Measurements from ENCODE around the gene CCDC9B.

CCDC9B gene

GRCh38 chr15:40354408-40355171 is 13.9 kb upstream of the CCDC9B start:
- Histone ChIP-seq H3K4me1 (ENCODE audit: control insufficient read depth, insufficient read depth, low read length) (peaks cover 25% of the 10 kb centered on the region), H3K27ac (ENCODE audit: insufficient read depth, low read depth, low read length, poor library complexity, severe bottlenecking) (no peak overlapping the region), H3K9me3 (ENCODE audit: control insufficient read depth, low read length) (no peaks in the 10 kb centered on the region), H3K36me3 (ENCODE audit: control insufficient read depth, insufficient read depth, low read length) (no peaks in the 10 kb centered on the region), H3K27me3 (ENCODE audit: control insufficient read depth, insufficient read depth, low read length, poor library complexity, severe bottlenecking) (peaks cover 24% of the 10 kb centered on the region), H3K4me3 (ENCODE audit: insufficient read depth, low read depth, low read length) (no peak overlapping the region)
- WGBS, 2 experiments = 33 to 36% methylated on average over 9 of the region's 9 CpGs

- peaks cover 15% of the 10 kb centered on the region for H3K27me3 ChIP-seq (ENCODE audit: control insufficient read depth, insufficient read depth, low read length, poor library complexity, severe bottlenecking)
- H3K36me3 ChIP-seq (ENCODE audit: control insufficient read depth, insufficient read depth, low read length) = no peaks in the 10 kb centered on the region
- H3K27ac ChIP-seq (ENCODE audit: insufficient read depth, low read depth, low read length, poor library complexity, severe bottlenecking) = no peak overlapping the region
- H3K4me1 ChIP-seq (ENCODE audit: control insufficient read depth, insufficient read depth, low read length) = peaks cover 21% of the 10 kb centered on the region
- H3K4me3 ChIP-seq (ENCODE audit: insufficient read depth, low read depth, low read length) = no peak overlapping the region
- H3K9me3 ChIP-seq (ENCODE audit: control insufficient read depth, low read length) = no peaks in the 10 kb centered on the region
- 91 to 95% methylated on average over 5 of the region's 5 CpGs for WGBS, 2 experiments
Measured at GRCh38 chr15:40353697-40354096, 13.0 kb upstream of the CCDC9B start.

- WGBS, 2 experiments = 89% methylated on average over 7 of the region's 7 CpGs
- Histone ChIP-seq H3K9me3 (ENCODE audit: control insufficient read depth, low read length) (no peaks in the 10 kb centered on the region), H3K36me3 (ENCODE audit: control insufficient read depth, insufficient read depth, low read length) (no peaks in the 10 kb centered on the region), H3K27me3 (ENCODE audit: control insufficient read depth, insufficient read depth, low read length, poor library complexity, severe bottlenecking) (peaks cover 9% of the 10 kb centered on the region), H3K4me1 (ENCODE audit: control insufficient read depth, insufficient read depth, low read length) (peaks cover 12% of the 10 kb centered on the region), H3K4me3 (ENCODE audit: insufficient read depth, low read depth, low read length) (no peak overlapping the region), H3K27ac (ENCODE audit: insufficient read depth, low read depth, low read length, poor library complexity, severe bottlenecking) (no peak overlapping the region)
Measured at GRCh38 chr15:40352281-40352901, 11.7 kb upstream of the CCDC9B start.

- no peaks in the 10 kb centered on the region for H3K27me3 ChIP-seq (ENCODE audit: control insufficient read depth, insufficient read depth, low read length, poor library complexity, severe bottlenecking)
- H3K4me1 ChIP-seq (ENCODE audit: control insufficient read depth, insufficient read depth, low read length) = peaks cover 6% of the 10 kb centered on the region
- H3K4me3 ChIP-seq (ENCODE audit: insufficient read depth, low read depth, low read length) = no peak overlapping the region
- H3K36me3 ChIP-seq (ENCODE audit: control insufficient read depth, insufficient read depth, low read length) = no peaks in the 10 kb centered on the region
- no peak overlapping the region for H3K27ac ChIP-seq (ENCODE audit: insufficient read depth, low read depth, low read length, poor library complexity, severe bottlenecking)
- WGBS, 2 experiments = 91 to 93% methylated on average over 5 of the region's 5 CpGs
- no peaks in the 10 kb centered on the region for H3K9me3 ChIP-seq (ENCODE audit: control insufficient read depth, low read length)
Measured at GRCh38 chr15:40349163-40349562, 8.4 kb upstream of the CCDC9B start.

- H3K9me3 ChIP-seq (ENCODE audit: control insufficient read depth, low read length) = no peaks in the 10 kb centered on the region
- H3K27me3 ChIP-seq (ENCODE audit: control insufficient read depth, insufficient read depth, low read length, poor library complexity, severe bottlenecking) = no peaks in the 10 kb centered on the region
- WGBS, 2 experiments = 93% methylated on average over 5 of the region's 5 CpGs
- H3K4me3 ChIP-seq (ENCODE audit: insufficient read depth, low read depth, low read length) = no peak overlapping the region
- no peaks in the 10 kb centered on the region for H3K36me3 ChIP-seq (ENCODE audit: control insufficient read depth, insufficient read depth, low read length)
- peaks cover 2% of the 10 kb centered on the region for H3K4me1 ChIP-seq (ENCODE audit: control insufficient read depth, insufficient read depth, low read length)
- H3K27ac ChIP-seq (ENCODE audit: insufficient read depth, low read depth, low read length, poor library complexity, severe bottlenecking) = no peak overlapping the region
Measured at GRCh38 chr15:40348474-40348870, 7.7 kb upstream of the CCDC9B start.

- no peaks in the 10 kb centered on the region for H3K9me3 ChIP-seq (ENCODE audit: control insufficient read depth, low read length)
- H3K27me3 ChIP-seq (ENCODE audit: control insufficient read depth, insufficient read depth, low read length, poor library complexity, severe bottlenecking) = no peaks in the 10 kb centered on the region
- 94 to 95% methylated on average over 11 of the region's 11 CpGs for WGBS, 2 experiments
- H3K4me1 ChIP-seq (ENCODE audit: control insufficient read depth, insufficient read depth, low read length) = peaks cover 2% of the 10 kb centered on the region
- H3K4me3 ChIP-seq (ENCODE audit: insufficient read depth, low read depth, low read length) = no peak overlapping the region
- no peaks in the 10 kb centered on the region for H3K36me3 ChIP-seq (ENCODE audit: control insufficient read depth, insufficient read depth, low read length)
- no peak overlapping the region for H3K27ac ChIP-seq (ENCODE audit: insufficient read depth, low read depth, low read length, poor library complexity, severe bottlenecking)
Measured at GRCh38 chr15:40347559-40348473, 7.1 kb upstream of the CCDC9B start.

- Histone ChIP-seq H3K9me3 (ENCODE audit: control insufficient read depth, low read length) (no peaks in the 10 kb centered on the region), H3K4me3 (ENCODE audit: insufficient read depth, low read depth, low read length) (no peak overlapping the region), H3K27ac (ENCODE audit: insufficient read depth, low read depth, low read length, poor library complexity, severe bottlenecking) (no peak overlapping the region), H3K27me3 (ENCODE audit: control insufficient read depth, insufficient read depth, low read length, poor library complexity, severe bottlenecking) (no peaks in the 10 kb centered on the region), H3K36me3 (ENCODE audit: control insufficient read depth, insufficient read depth, low read length) (no peaks in the 10 kb centered on the region), H3K4me1 (ENCODE audit: control insufficient read depth, insufficient read depth, low read length) (peaks cover 2% of the 10 kb centered on the region)
- WGBS, 2 experiments = 90% methylated on average over 15 of the region's 15 CpGs
Measured at GRCh38 chr15:40346579-40347558, 6.1 kb upstream of the CCDC9B start.

- Histone ChIP-seq H3K9me3 (ENCODE audit: control insufficient read depth, low read length) (no peaks in the 10 kb centered on the region), H3K36me3 (ENCODE audit: control insufficient read depth, insufficient read depth, low read length) (no peaks in the 10 kb centered on the region), H3K4me3 (ENCODE audit: insufficient read depth, low read depth, low read length) (no peak overlapping the region), H3K27ac (ENCODE audit: insufficient read depth, low read depth, low read length, poor library complexity, severe bottlenecking) (no peak overlapping the region), H3K4me1 (ENCODE audit: control insufficient read depth, insufficient read depth, low read length) (peaks cover 6% of the 10 kb centered on the region), H3K27me3 (ENCODE audit: control insufficient read depth, insufficient read depth, low read length, poor library complexity, severe bottlenecking) (no peaks in the 10 kb centered on the region)
- WGBS, 2 experiments = 92 to 93% methylated on average over 6 of the region's 6 CpGs
Measured at GRCh38 chr15:40345867-40346578, 5.3 kb upstream of the CCDC9B start.

GRCh38 chr15:40345225-40345866 is 4.6 kb upstream of the CCDC9B start:
- Histone ChIP-seq H3K4me3 (ENCODE audit: insufficient read depth, low read depth, low read length) (no peak overlapping the region), H3K27ac (ENCODE audit: insufficient read depth, low read depth, low read length, poor library complexity, severe bottlenecking) (no peak overlapping the region)

More at GRCh38 chr15:40345225-40345866, 4.6 kb upstream of the CCDC9B start:
- Histone ChIP-seq H3K9me3 (ENCODE audit: control insufficient read depth, low read length) (no peaks in the 10 kb centered on the region), H3K36me3 (ENCODE audit: control insufficient read depth, insufficient read depth, low read length) (no peaks in the 10 kb centered on the region), H3K27me3 (ENCODE audit: control insufficient read depth, insufficient read depth, low read length, poor library complexity, severe bottlenecking) (no peaks in the 10 kb centered on the region), H3K4me1 (ENCODE audit: control insufficient read depth, insufficient read depth, low read length) (peaks cover 13% of the 10 kb centered on the region)
- 86 to 87% methylated on average over 10 of the region's 10 CpGs for WGBS, 2 experiments

Data from ectodermal cell (in vitro differentiated cells).